Kidney (tissue), 14 donors: ENCODE data around the gene PGLYRP1. TPM values are rescaled to one million over a fixed set of nuclear protein-coding genes. Genes with fewer than 3 reads are reported as not detected.

Experiments used
- DNase-seq, 5 donors: peaks; one replicate each; pipeline ENCODE4 v3.0.0-alpha.2; 2013 to 2020
- FAIRE-seq: peaks from 2 replicates; lab custom pipeline; 2012; peaks lifted over from hg19 to GRCh38; lab: Jason Lieb, UNC
- H3K27ac ChIP-seq, 2 donors: one replicate each; pipeline ENCODE4 v1.7.0; 2013; ENCODE audit warnings: low read depth in 2 of 2, low read length in 2 of 2, inconsistent platforms in 1 of 2
- H3K27me3 ChIP-seq: one replicate; pipeline ENCODE4 v1.7.1; 2013; ENCODE audit warnings: low read length, inconsistent platforms; ENCODE audit not compliant: control insufficient read depth, insufficient read depth
- H3K36me3 ChIP-seq, 3 donors: one replicate each; pipeline versions ENCODE4 v1.7.0 to v1.7.1; 2013; ENCODE audit warnings: low read length in 3 of 3, control low read depth in 1 of 3, inconsistent platforms in 1 of 3; ENCODE audit not compliant: insufficient read depth in 3 of 3, control insufficient read depth in 2 of 3
- H3K4me1 ChIP-seq, 3 donors: one replicate each; pipeline versions ENCODE4 v1.7.0 to v1.7.1; 2013; ENCODE audit warnings: low read length in 3 of 3, inconsistent platforms in 1 of 3, low read depth in 1 of 3; ENCODE audit not compliant: control insufficient read depth in 2 of 3, insufficient read depth in 2 of 3
- H3K4me3 ChIP-seq, 3 donors: one replicate each; pipeline versions ENCODE4 v1.7.0 to v1.8.1; 2013; ENCODE audit warnings: low read length in 3 of 3, control low read depth in 1 of 3, inconsistent platforms in 1 of 3
- H3K9ac ChIP-seq, 3 donors: one replicate each; pipeline versions ENCODE4 v1.7.0 to v1.7.1; 2013; ENCODE audit warnings: low read length in 3 of 3, control low read depth in 1 of 3, inconsistent platforms in 1 of 3
- H3K9me3 ChIP-seq, 3 donors: one replicate each; pipeline versions ENCODE4 v1.7.0 to v1.7.1; 2013; ENCODE audit warnings: low read length in 3 of 3, control low read depth in 1 of 3, inconsistent platforms in 1 of 3; ENCODE audit not compliant: control insufficient read depth in 2 of 3, insufficient read depth in 1 of 3
- intact Hi-C: fragments of 100-400 bp; cut with DNase I; formaldehyde crosslinking; loops from one replicate; pipeline ENCODE4 v1.11.1; 2022
- polyA plus RNA-seq: library from polyadenylated mRNA; stranded (reverse); fragments of 350-450 nt; fragmentation: Illumina TruSeq; extraction: RNeasy Lipid Tissue Mini Kit (QIAGEN cat#74804); gene quantifications from one replicate; pipeline ENCODE4 v1.2.3, GENCODE V29; 2014; ENCODE audit warnings: low read depth, low replicate concordance; ENCODE audit not compliant: insufficient read depth
- total RNA-seq: library from RNA; stranded (reverse); fragmentation: NEBNext Ultra II Directional; extraction: Animal tissue kit (Norgen Biotek cat#: 25700); gene quantifications from one replicate; pipeline ENCODE4 v1.2.1, GENCODE V29; 2021
- TF ChIP-seq, protein P1 (sequence below): IDR thresholded peaks from 3 replicates; pipeline ENCODE4 v1.5.1; 2012; ENCODE audit warnings: mild to moderate bottlenecking, moderate library complexity, borderline replicate concordance; ENCODE audit not compliant: insufficient read depth; ENCODE audit errors: extremely low read depth
- donor health status: control.
- donor health status: control.
- donor health status: control.
- donor health status: control.
- donor health status: control.
- donor health status: DM: yes; HTN: yes; CAD: no.
- donor health status: Normal renal cell carcinoma (clear cell type).

The PGLYRP1 gene
- total and polyA plus RNA-seq, 2 donors from 2014 or later = not detected

GRCh38 chr19:45994998-45995714, 27.7 kb downstream of the PGLYRP1 start, which contains the start of gene CCDC61:
Gene CCDC61, plus strand, starts transcription at chr19:45995467. Its CDS starts 7,552 bp downstream, at chr19:46003019.
- TF ChIP-seq, protein P1, sequence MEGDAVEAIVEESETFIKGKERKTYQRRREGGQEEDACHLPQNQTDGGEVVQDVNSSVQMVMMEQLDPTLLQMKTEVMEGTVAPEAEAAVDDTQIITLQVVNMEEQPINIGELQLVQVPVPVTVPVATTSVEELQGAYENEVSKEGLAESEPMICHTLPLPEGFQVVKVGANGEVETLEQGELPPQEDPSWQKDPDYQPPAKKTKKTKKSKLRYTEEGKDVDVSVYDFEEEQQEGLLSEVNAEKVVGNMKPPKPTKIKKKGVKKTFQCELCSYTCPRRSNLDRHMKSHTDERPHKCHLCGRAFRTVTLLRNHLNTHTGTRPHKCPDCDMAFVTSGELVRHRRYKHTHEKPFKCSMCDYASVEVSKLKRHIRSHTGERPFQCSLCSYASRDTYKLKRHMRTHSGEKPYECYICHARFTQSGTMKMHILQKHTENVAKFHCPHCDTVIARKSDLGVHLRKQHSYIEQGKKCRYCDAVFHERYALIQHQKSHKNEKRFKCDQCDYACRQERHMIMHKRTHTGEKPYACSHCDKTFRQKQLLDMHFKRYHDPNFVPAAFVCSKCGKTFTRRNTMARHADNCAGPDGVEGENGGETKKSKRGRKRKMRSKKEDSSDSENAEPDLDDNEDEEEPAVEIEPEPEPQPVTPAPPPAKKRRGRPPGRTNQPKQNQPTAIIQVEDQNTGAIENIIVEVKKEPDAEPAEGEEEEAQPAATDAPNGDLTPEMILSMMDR = no peak
- Histone ChIP-seq H3K27me3 (no peaks in the 10 kb centered on the region), H3K27ac (peak within 1 kb of the TSS in 1 of 2 donors; percentile 48), H3K4me3 (peak within 1 kb of the TSS; percentile 88 to 98 (median 93)), H3K4me1 (peaks cover 0 to 10% (median 0%) of the 10 kb centered on the region in 3 donors), H3K9ac (peak within 1 kb of the TSS; percentile 81 to 84 (median 83)), H3K36me3 (no peaks in the 10 kb centered on the region), H3K9me3 (no peaks in the 10 kb centered on the region)
- DNase-seq = peak; percentile 97 to 100 (median 99)
- FAIRE-seq = peak; percentile 99
- intact Hi-C loops = no loop called here

DNA sequence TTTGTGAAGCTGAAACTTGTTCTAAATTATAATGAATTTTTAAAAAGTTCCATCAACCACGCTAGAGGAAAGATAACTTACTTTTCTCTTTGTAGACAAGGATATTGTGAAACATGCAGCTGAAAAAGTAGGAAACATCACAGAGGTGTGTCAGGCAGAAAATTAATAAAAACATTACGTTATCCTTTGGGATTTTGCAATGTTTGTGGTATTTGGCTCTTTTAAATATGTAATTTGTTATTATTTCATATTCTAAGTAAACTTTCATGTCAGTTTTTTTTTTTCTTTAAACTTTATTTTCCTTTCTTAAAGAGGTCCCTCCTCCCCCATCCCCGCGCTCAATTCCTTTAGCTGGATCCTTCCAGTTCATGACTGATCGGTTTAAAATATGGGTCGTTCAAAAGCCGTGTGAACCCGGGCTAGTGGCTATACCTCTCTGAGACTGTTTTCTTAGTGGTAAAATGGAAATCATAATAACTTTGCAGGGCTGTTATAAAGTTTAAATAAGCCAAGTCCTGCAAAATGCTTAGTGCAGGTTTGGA, 28.3 kb downstream of the PGLYRP1 start:
- intact Hi-C loops = no loop called here
- H3K9me3 ChIP-seq = no peaks in the 10 kb centered on the region
- H3K4me1 ChIP-seq = peaks cover 0 to 7% (median 0%) of the 10 kb centered on the region in 3 donors
- peak overlapping the region; percentile 60 to 74 (median 71) for H3K4me3 ChIP-seq
- FAIRE-seq (no peak), DNase-seq (no peak)
- H3K27ac ChIP-seq = no peak overlapping the region
- peak overlapping the region in 1 of 3 donors; percentile 46 for H3K9ac ChIP-seq
- no peaks in the 10 kb centered on the region for H3K36me3 ChIP-seq
- TF ChIP-seq, protein P1 = no peak
- H3K27me3 ChIP-seq = no peaks in the 10 kb centered on the region

- H3K27me3 ChIP-seq = no peaks in the 10 kb centered on the region
- no peaks in the 10 kb centered on the region for H3K9me3 ChIP-seq
- H3K4me3 ChIP-seq = no peak overlapping the region
- DNase-seq (no peak), FAIRE-seq (no peak)
- no peaks in the 10 kb centered on the region for H3K36me3 ChIP-seq
- H3K4me1 ChIP-seq = no peaks in the 10 kb centered on the region
- H3K9ac ChIP-seq = no peak overlapping the region
- TF ChIP-seq, protein P1 = no peak
- H3K27ac ChIP-seq = no peak overlapping the region
- intact Hi-C loops = no loop called here
Observed at GRCh38 chr19:45990113-45990728, 32.6 kb downstream of the PGLYRP1 start.
